ENCODE measurements around the gene NHLRC4.

The NHLRC4 gene, protein sequence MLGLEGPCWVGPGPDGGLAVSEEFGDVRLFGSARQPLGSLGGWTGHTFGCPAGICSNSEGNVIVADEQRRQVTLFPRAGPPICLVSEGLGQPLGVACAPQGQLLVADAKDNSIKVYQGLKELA

GRCh38 chr16:566475-567372 lies at the start of gene NHLRC4:
TSS of gene NHLRC4 (plus strand) at chr16:567005. CDS start at chr16:568048, 1,043 bp downstream.
- DNase-seq: peak in 1 of 3 experiments; percentile 23

DNA sequence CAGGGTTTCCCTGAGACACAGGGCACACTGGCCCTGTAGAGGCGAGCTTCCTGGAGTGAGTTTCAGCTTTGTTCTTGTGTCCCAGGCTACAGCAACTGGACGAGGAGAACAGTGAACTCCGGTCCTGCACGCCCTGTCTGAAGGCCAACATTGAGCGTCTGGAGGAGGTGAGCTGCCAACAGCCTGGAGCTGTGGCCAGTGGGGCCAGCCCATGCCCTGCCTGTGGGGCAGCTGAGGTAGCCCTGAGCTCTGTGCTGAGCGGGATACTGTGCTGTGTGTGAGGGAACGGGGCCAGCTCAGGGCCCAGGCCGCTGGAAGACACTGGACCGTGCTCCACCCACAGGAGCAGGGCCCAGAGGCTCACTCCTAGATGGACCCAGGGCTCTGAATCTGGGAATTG lies 47.9 kb upstream of the NHLRC4 start:
- DNase-seq: no peak

GRCh38 chr16:519425-519824 lies 47.4 kb upstream of the NHLRC4 start:
- DNase-seq: no peak

DNA sequence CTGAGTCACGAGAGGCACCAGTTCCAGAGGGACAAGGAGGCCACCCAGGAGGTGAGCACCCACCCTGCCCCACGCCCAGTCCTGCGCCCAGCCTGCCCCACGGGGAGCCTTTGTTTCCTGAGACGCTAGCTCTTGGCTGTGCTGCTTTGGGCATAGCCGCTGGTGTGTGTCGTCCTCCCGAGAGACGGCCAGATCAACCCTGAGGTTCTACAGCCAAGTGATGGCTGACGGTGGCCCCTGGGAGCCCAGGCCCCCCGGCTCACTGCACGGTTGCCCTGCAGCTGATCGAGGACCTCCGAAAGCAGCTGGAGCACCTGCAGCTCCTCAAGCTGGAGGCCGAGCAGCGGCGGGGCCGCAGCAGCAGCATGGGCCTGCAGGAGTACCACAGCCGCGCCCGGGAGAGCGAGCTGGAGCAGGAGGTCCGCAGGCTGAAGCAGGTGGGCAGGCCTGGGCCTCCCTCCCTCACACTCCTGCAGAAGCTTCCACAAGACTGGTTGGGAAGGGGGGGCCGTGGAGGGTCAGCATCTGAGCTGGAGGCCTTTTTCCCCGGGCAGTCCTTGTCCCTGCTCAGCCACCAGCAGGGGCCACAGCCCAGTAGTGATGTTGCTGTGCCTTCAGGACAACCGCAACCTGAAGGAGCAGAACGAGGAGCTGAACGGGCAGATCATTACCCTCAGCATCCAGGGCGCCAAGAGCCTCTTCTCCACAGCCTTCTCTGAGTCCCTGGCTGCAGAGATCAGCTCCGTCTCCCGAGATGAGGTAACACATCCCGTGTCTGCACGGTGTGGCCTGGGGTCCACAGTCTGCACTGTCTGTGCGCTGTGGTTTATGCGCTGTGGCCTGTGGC lies 46.7 kb upstream of the NHLRC4 start:
- no peak for DNase-seq

- no peak for DNase-seq
Measured at GRCh38 chr16:520847-521246, 46.0 kb upstream of the NHLRC4 start.

- no peak for DNase-seq
Measured at GRCh38 chr16:521381-522210, 45.2 kb upstream of the NHLRC4 start.

GRCh38 chr16:522320-523096 lies 44.3 kb upstream of the NHLRC4 start:
- no peak for DNase-seq

GRCh38 chr16:523097-523741 lies 43.6 kb upstream of the NHLRC4 start:
- no peak for DNase-seq

GRCh38 chr16:524274-525040 lies 42.3 kb upstream of the NHLRC4 start:
- no peak for DNase-seq

DNA sequence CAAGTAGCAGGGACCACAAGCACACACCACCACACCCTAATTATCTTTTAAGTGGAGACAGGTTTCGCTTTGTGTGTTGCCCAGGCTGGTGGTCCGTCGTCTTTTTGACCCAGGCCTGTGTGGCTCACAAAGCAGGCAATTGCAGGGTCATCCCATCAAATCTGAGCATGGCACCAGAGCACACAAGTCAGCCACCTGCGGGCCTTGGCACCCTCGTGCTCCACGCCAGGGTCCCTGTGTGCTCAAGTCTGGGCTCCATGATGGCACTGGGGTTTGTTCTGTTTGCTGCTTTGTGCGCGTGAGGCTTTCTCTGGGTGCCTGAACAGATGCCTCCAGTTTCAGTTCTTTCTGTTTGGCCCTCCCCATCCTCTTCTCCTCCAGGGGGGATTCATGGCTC lies 41.7 kb upstream of the NHLRC4 start:
- DNase-seq: no peak

DNA sequence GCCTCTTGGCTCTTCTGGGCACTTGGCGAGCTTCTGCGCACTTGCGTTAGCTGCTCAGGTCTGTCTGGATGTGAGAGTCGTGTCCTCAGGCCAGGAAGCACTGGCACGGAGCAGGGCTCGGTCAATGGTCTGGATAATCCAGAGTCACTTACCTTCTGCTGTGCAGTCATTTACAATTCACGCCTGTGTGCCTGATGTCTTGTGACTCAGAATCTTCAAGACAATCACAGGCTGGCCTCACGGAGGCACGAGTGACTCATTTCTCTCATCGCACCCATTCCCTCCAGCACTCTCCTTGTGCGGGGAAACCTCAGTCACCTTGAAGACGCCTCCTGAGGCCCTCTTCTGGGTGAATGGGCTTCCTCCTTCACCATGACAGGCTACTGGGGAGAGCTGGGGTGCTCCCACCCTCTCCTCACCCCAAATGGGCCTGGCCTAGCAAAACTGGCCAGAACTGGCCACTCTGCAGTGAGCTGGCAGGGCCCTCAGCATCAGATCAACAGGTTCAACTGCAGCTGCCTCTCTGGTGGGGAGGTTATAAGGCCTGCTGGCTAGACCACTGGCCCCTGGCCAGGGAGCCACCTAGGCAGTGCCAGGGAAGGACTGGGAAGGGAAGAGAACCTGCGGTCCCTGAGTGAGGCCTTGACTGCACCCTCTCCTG lies 41.2 kb upstream of the NHLRC4 start:
- DNase-seq: peak in 1 of 3 experiments; percentile 13

- peak; percentile 54 to 84 (median 81) for DNase-seq
Measured at GRCh38 chr16:526181-527014, 40.4 kb upstream of the NHLRC4 start.

DNA sequence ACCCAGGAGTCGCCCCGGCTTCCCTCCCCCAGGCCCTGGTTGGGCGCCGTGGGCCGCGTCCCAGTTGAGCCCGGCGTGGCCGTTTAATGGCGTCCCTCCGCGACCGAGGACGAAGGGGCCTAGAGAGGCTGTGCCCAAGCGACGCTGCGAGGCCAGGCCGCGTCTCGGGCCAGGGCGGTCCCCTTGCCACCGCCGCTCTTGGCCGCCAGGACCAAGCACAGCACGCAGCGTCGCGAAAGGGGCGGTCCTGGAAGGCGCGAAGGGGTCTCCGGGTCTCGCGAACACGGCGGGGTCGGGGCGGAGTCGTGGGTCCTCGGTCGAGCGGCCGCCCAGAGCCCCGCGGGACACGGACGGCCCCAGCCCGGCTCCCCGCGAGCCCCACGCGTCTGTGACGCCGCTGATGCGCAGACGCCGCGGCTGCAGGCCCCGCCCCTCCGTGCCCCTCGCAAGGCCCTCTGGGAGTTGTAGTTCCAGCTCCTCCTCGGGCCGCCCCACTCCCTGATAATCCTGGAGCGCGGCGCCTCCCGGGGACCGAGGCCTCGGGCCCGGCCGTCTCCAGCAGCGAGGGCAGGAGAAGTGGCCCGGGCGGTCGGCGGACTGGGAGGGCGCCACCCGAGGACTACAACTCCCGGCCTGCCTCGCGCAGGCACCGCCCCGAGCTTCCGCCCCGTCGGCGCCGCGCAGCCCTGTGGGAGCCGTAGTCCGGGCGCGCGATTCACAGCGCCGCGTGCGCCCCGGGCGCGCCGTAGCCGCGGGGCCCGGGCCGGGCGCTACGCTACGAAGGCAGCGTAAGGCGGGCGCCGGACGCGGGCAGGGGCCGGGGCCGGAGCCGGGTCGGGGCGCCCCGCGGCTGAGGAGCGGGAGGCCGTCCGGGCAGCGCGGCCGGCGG lies 39.5 kb upstream of the NHLRC4 start, which contains the start of gene CAPN15:
CAPN15 (plus strand) TSS at position 698 of the 889 bp plus-strand sequence. CDS start 19,127 bp downstream, outside the sequence.
- DNase-seq: peak; percentile 93 to 99 (median 97)

GRCh38 chr16:528111-529011 lies 38.4 kb upstream of the NHLRC4 start:
- peak in 2 of 3 experiments; percentile 38 to 43 for DNase-seq

DNA sequence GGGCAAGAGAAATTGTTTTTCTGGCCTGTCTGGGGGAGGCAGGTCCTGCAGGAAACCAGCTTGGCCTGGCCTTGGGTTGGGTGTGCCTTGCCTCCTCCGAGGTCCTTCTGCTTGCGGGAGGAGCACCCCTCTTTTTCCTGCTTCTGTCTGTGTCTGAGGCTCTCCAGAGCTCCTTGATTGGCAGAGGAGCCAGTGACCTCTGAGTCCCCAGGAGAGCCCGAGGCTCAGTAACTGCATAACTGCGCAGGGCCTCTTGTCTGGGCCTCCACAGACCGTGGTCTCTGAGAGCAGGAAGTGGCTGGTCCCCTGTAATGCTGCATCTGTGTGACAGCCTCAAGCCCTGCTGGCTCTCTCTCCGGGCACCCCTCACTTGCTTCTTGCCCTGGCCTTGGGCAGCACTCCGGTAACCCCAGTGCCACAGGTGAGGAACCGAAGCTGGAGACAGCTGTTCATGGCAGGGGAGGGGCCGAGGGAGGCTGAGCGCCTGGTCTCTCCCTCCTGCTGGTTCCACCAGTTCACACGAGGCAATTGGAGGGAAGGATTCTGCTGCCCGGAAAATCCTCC lies 37.7 kb upstream of the NHLRC4 start:
- no peak for DNase-seq

Data from NCI-H1417 (cell line).